K562 (cell line): ENCODE results near the gene GHR. TPM values are rescaled to one million over a fixed set of nuclear protein-coding genes. Genes with fewer than 3 reads are reported as not detected.
A peak's percentile ranks its signal among the peaks of the same experiment; 100 is the strongest.

ENCODE experiments used
- ADNP ChIP-seq: fragments of 200-800 bp; sonication (Bioruptor generic); IDR thresholded peaks from 2 replicates; pipeline ENCODE4 v1.6.1; 2016; ENCODE audit warnings: missing genetic modification characterization, missing compliant biosample characterization
- CBX8 ChIP-seq: fragments of 200-600 bp; sonication (generic); IDR thresholded peaks from 2 replicates; pipeline ENCODE4 v1.6.1; 2012; ENCODE audit warnings: borderline replicate concordance, mixed run types, low read depth, mild to moderate bottlenecking, moderate library complexity, mixed read lengths, low read length, control low read depth, inconsistent platforms; ENCODE audit not compliant: poor library complexity, severe bottlenecking; ENCODE audit errors: extremely low read depth
- CREBBP ChIP-seq: IDR thresholded peaks from one replicate; pipeline ENCODE4 v1.6.1; 2012; ENCODE audit warnings: low read depth, mild to moderate bottlenecking, control low read depth, inconsistent platforms, low read length
- EGR1 ChIP-seq: fragments of 450-650 bp; conservative IDR thresholded peaks from 2 replicates; pipeline ENCODE4 v1.6.1; 2017; ENCODE audit warnings: mild to moderate bottlenecking
- EP300 ChIP-seq: IDR thresholded peaks from 2 replicates; pipeline ENCODE4 v1.6.1; 2012; ENCODE audit warnings: low read length, improper control_type of control experiment
- FOSL1 ChIP-seq: fragments of 200-800 bp; sonication (Bioruptor generic); conservative IDR thresholded peaks from 2 replicates; pipeline ENCODE4 v1.6.1; 2016; ENCODE audit warnings: missing genetic modification characterization, missing compliant biosample characterization
- FOXA3 ChIP-seq, 2 experiments: fragments of 450-650 bp in 1 of 2; sonication (generic) in 1 of 2; formaldehyde crosslinking; IDR thresholded peaks in 1 of 2; conservative IDR thresholded peaks in 1 of 2; 2 replicates each; pipeline versions ENCODE4 v1.4.0 to v1.8.0; 2020 to 2022; ENCODE audit warnings: mild to moderate bottlenecking in 2 of 2, missing genetic modification reagents in 1 of 2
- HIVEP1 ChIP-seq: fragments of 250-450 bp; sonication (Bioruptor Pico); IDR thresholded peaks from 2 replicates; pipeline ENCODE4 v1.4.0; 2020; ENCODE audit warnings: mild to moderate bottlenecking
- HMGN3 ChIP-seq: IDR thresholded peaks from 2 replicates; pipeline ENCODE4 v1.6.1; 2011; ENCODE audit warnings: borderline replicate concordance, low read depth, mild to moderate bottlenecking, mixed read lengths, low read length; ENCODE audit not compliant: insufficient read length; ENCODE audit errors: extremely low read depth
- JUN ChIP-seq, 2 experiments: sonication (generic) in 1 of 2; formaldehyde crosslinking in 1 of 2; IDR thresholded peaks; 2 replicates each; pipeline versions ENCODE4 v1.6.1 to v1.8.0; 2012 to 2022; ENCODE audit warnings: borderline replicate concordance in 2 of 2, mild to moderate bottlenecking in 2 of 2, improper control_type of control experiment in 1 of 2, low read depth in 1 of 2, low read length in 1 of 2, missing genetic modification reagents in 1 of 2
- KAT7 ChIP-seq: sonication (generic); formaldehyde crosslinking; IDR thresholded peaks from 2 replicates; pipeline ENCODE4 v1.8.0; 2022; ENCODE audit warnings: missing genetic modification reagents, mild to moderate bottlenecking, borderline replicate concordance
- SETDB1 ChIP-seq: IDR thresholded peaks from one replicate; pipeline ENCODE4 v1.6.1; 2012; ENCODE audit warnings: low read length, control low read depth, inconsistent platforms
- TEAD4 ChIP-seq, 2 experiments: sonication (generic) in 1 of 2; formaldehyde crosslinking in 1 of 2; IDR thresholded peaks; 2 replicates each; pipeline versions ENCODE4 v1.6.1 to v1.8.0; 2012 to 2022; ENCODE audit warnings: borderline replicate concordance in 1 of 2, inconsistent platforms in 1 of 2, low read length in 1 of 2, mild to moderate bottlenecking in 1 of 2, missing genetic modification reagents in 1 of 2
- ZKSCAN1 ChIP-seq: fragments of 150-350 bp; IDR thresholded peaks from 2 replicates; pipeline ENCODE4 v1.6.1; 2016; ENCODE audit warnings: low read depth, low read length
- ZKSCAN8 ChIP-seq: fragments of 200-800 bp; sonication (Bioruptor generic); IDR thresholded peaks from 2 replicates; pipeline ENCODE4 v1.6.1; 2016; ENCODE audit warnings: missing genetic modification characterization, missing compliant biosample characterization
- ZNF3 ChIP-seq: fragments of 250-450 bp; sonication (Bioruptor Pico); IDR thresholded peaks from 2 replicates; pipeline ENCODE4 v1.5.0; 2021; ENCODE audit warnings: mild to moderate bottlenecking, moderate library complexity
- polyA plus RNA-seq, 8 experiments: library from polyadenylated mRNA; depleted of rRNA in 4 of 8; stranded (reverse) in 5 of 8; unstranded in 3 of 8; fragments of >200 nt; fragmentation: Nextera tagmentation in 2 of 8; fragmentation: Illumina TruSeq in 1 of 8; extraction: Ambion mirVana in 2 of 8; extraction: Trizol in 1 of 8; gene quantifications; 2 replicates each; pipeline versions ENCODE4 v1.2.1 to v1.2.3, GENCODE V29; 2011 to 2014; ENCODE audit warnings: inconsistent platforms in 1 of 8, missing spikeins in 1 of 8
- total RNA-seq, 7 experiments: library from RNA; depleted of rRNA in 6 of 7; stranded (reverse); fragments of >200 nt in 6 of 7; fragmentation: Illumina TruSeq in 2 of 7; extraction: Trizol in 2 of 7; gene quantifications; 2 replicates each; pipeline versions ENCODE4 v1.2.1 to v1.2.3, GENCODE V29; 2011 to 2021; ENCODE audit warnings: low replicate concordance in 1 of 7
- TF ChIP-seq, protein P1 (sequence below), 2 experiments: IDR thresholded peaks in 1 of 2; conservative IDR thresholded peaks in 1 of 2; 2 replicates each; pipeline ENCODE4 v1.6.1; 2016; ENCODE audit warnings: low read depth in 2 of 2, mild to moderate bottlenecking in 1 of 2, missing compliant biosample characterization in 1 of 2, missing genetic modification characterization in 1 of 2, moderate library complexity in 1 of 2
- TF ChIP-seq, protein P2 (sequence below): fragments of 250-450 bp; sonication (Bioruptor Pico); IDR thresholded peaks from 2 replicates; pipeline ENCODE4 v1.6.1; 2021; ENCODE audit warnings: mild to moderate bottlenecking

Gene GHR
- total and polyA plus RNA-seq, 9 of the 15 experiments (the other 6 are each of a cell fraction or from before 2014, with no cell fraction given): 0.01 to 0.13 (median 0.07) TPM; not detected in 5

DNA sequence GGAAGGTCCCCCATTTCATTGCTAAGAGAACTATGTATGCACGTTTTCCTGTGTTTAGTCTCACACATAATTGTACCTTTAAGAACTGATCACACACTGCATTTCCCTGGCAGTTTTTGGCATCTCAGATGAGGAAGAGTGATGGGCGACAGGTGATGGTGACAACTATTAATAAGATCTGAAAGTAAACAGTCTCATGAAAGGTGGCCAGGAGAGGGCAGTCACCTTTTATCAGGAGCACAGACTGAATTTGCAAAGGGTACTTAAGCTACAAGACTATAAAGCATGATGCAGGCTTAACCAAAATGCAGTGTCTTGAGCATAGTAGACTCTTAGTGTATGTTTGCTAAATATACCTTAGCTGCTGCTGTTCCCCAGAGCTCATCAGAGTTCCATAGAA is 91.5 kb downstream of the GHR start (continued):
- no peak for TF ChIP-seq HMGN3
- no peak for TF ChIP-seq JUN (IDR thresholded peaks at IDR 0.05; ENCODE audit: borderline replicate concordance, low read depth, low read length)
- no peak for TF ChIP-seq JUN (CRISPR knock-in tag; IDR thresholded peaks at IDR 0.05; ENCODE audit: borderline replicate concordance)
- TF ChIP-seq ZKSCAN1: no peak
- TF ChIP-seq, protein P1, sequence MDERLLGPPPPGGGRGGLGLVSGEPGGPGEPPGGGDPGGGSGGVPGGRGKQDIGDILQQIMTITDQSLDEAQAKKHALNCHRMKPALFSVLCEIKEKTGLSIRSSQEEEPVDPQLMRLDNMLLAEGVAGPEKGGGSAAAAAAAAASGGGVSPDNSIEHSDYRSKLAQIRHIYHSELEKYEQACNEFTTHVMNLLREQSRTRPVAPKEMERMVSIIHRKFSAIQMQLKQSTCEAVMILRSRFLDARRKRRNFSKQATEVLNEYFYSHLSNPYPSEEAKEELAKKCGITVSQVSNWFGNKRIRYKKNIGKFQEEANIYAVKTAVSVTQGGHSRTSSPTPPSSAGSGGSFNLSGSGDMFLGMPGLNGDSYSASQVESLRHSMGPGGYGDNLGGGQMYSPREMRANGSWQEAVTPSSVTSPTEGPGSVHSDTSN (CRISPR knock-in tag; IDR thresholded peaks at IDR 0.05; ENCODE audit: low read depth): no peak
- TF ChIP-seq, protein P1 (tag; conservative IDR thresholded peaks at IDR 0.05; ENCODE audit: low read depth): 0 out of 2 replicates have a peak, but pooled peaks have one; percentile 26
- no peak for TF ChIP-seq ZKSCAN8
- TF ChIP-seq, protein P2, sequence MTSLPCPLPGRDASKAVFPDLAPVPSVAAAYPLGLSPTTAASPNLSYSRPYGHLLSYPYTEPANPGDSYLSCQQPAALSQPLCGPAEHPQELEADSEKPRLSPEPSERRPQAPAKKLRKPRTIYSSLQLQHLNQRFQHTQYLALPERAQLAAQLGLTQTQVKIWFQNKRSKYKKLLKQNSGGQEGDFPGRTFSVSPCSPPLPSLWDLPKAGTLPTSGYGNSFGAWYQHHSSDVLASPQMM: no peak
- no peak for TF ChIP-seq TEAD4 (IDR thresholded peaks at IDR 0.05; ENCODE audit: low read length)
- TF ChIP-seq TEAD4 (CRISPR knock-in tag; IDR thresholded peaks at IDR 0.05; ENCODE audit: borderline replicate concordance): no peak
- TF ChIP-seq ZNF3 (CRISPR knock-in tag): no peak
- TF ChIP-seq SETDB1: no peak
- TF ChIP-seq EP300: no peak
- TF ChIP-seq CBX8: no peak
- TF ChIP-seq FOXA3 (CRISPR knock-in tag; conservative IDR thresholded peaks at IDR 0.05 in 1 of 2, IDR thresholded peaks at IDR 0.05 in 1 of 2): 0 out of 4 replicates have a peak, but pooled peaks of 1 of the 2 experiments have one; percentile 5
- no peak for TF ChIP-seq HIVEP1 (CRISPR knock-in tag)
- TF ChIP-seq CREBBP: no peak
- TF ChIP-seq ADNP (tag): no peak
- no peak for TF ChIP-seq KAT7 (CRISPR knock-in tag)
- no peak for TF ChIP-seq EGR1
- TF ChIP-seq FOSL1 (tag): no peak
